Esophagus mucosa (tissue), 1 donor: ENCODE measurements around the gene STX10. TPM values are rescaled to one million over a fixed set of nuclear protein-coding genes. Genes with fewer than 3 reads are reported as not detected.

ENCODE experiments used
- ATAC-seq: fragments of 200-7000 bp; cut with Tn5 transposase; one replicate; pipeline ENCODE4 v1.9.1; 2020
- total RNA-seq: library from RNA; stranded (reverse); gene quantifications from one replicate; pipeline ENCODE4 v1.2.4, GENCODE V29; 2023
- donor health status: DM: yes; HTN: yes; CAD: no.

STX10 gene
- total RNA-seq, 1 donor from 2014 or later = 46.0 TPM

DNA sequence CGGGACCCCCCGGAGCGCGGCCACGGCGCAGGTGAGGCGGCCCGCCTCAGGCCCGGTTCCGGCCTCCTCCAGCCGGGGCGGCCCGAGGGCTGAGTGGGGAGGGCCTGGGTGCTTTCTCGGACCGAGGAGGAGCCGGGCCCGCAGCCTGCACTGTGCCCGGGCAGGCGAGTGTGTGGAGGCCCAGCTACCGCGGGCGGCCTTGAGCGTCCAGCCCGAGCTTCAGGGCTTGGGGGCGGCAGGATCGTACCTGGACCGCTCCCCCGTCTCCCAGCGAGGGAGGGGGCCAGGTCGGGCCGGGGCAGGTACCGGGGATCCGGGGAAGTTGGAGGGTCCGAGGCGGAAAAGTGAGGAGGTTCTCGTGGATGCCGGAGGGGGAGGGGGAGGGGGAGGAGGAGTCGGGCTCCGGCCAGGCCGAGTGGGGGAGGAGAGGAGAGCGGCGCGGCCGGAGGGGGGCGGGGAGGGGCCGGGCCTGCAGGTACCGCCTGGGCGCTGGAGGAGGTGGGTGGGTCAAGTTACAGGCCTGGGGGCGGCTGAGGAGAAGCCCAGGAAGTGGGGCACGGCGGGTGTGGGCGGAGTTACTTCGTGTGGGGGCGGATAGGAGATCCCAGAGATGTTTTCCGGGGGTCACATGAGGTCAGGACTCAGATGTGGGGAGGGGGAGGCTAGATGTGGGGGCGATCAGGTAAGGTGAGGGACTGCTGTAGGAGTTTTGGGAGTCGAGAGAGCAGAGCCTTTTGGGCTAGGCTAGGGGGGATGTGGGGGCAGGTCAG lies 31.6 kb downstream of the STX10 start:
- peak; percentile 10 for ATAC-seq

DNA sequence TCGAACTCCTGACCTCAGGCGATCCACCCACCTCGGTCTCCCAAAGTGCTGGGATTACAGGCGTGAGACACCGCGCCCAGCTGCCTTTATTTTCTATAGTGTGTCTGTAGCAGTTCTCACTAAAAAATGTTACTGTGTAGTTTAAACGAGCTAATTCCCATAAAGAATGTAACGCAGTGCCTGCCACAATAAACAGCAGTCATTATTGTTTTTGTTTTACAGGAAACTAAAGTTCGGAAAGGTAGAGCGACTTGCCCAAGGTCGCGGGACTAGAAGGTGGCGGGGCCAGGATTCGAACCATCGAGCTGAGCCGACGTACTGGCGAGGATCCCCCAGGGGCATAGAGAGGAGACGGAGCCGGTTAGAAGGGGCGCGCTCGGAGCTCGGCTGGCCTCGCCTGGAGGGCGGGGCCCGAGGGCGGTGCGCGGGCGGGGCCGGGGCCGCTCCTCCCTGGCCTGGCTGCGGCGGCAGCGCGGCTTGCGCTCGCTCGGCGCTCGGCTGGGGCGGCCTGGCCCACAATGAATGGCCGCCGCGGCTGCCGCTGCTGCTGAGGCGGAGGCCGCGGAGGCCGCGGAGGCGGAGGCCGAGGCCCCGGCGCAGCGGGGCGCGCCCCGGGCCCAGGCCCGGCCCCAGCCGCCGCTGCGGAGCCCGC lies 32.3 kb downstream of the STX10 start, which contains the start of gene NACC1:
Gene NACC1 (plus strand): TSS at position 493 of the 652 bp plus-strand sequence. CDS start 16,944 bp downstream, outside the sequence.
- ATAC-seq = peak; percentile 85

DNA sequence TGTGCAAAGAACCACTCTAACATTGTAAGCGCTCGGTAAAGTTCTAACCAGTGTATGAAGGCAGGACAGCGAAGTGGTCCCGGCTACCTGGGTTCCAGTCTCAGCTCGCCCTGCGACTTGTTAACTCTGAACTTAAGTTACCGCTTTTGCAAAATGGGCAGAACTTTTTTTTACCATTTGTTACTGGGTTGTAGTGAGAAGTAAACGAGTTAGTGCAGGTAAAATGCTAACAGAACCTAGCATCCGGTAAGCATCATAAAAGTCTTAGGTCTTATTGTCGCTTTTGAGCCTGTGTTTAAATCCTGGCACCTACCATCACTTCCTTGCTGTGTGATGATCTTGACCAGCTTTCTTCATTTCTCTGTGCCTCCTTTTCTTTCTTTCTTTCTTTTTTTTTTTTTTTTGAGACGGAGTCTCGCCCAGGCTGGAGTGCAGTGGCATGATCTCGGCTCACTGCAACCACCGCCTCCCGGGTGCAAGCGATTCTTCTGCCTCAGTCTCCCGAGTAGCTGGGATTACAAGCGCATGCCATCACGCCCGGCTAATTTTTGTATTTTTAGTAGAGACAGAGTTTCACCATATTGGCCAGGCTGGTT lies 32.9 kb downstream of the STX10 start:
- ATAC-seq = no peak

DNA sequence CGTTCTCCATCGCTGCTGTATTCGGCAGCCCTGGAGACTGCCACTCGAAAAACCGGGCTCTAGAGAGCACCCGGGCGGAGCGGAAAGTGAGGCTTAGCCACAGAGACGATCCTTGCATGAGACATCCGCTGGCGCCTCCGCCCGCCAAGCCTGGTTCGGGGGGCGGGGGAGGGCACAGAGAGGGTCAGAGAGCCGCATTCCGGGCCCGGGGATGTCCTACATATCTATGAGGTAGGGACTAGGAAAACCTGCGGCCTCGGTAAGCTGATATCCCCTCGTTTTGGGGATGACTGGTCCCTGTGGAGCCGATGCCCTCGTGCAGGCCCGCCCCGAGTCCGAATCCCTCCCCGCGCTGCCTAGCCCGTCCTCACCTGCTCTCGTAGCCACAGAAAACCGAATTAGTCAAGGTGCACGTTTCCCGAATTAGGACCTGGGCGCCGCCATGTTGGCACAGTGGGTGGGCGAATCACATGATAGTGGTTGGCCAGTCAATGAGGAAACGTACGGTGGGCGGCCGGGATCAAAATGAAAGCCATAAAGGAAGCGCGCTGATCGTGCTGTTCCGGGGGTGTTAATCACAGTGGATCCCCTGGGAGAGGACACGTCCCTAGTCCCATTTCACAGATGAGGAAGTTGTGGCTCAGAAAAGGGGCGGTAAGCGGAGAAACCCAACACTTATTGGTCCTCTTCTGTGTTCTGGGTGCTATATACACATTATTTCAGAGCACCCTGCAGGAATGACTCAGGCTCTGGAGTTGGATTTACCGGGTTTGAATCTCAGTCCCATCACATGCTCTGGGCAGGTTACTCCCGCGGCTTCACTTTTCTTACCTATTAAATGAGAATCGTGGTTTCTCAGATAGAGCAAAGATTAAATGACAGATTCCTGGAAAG lies 33.6 kb downstream of the STX10 start, which contains the start of gene TRMT1:
Gene TRMT1 (minus strand): TSS at position 459 of the 894 bp plus-strand sequence. CDS start 341 bp downstream, at position 118.
- ATAC-seq = peak; percentile 71

DNA sequence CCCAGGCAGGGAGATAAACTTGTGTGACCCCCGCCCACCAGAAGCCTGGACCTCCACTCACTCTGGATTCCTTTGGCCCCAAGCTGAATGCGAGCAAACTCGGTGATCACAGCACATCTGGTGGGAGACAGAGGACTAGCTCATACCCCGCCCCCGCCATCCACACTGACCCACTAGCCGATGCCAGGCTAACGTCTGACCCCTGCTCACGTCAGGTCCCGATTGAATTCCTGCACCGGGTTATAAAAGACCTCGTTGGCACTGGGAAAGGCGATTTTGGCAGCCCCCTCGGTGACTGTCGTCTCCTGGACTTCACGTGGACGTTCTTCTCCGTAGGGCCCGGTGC lies 34.3 kb downstream of the STX10 start:
- ATAC-seq = no peak

DNA sequence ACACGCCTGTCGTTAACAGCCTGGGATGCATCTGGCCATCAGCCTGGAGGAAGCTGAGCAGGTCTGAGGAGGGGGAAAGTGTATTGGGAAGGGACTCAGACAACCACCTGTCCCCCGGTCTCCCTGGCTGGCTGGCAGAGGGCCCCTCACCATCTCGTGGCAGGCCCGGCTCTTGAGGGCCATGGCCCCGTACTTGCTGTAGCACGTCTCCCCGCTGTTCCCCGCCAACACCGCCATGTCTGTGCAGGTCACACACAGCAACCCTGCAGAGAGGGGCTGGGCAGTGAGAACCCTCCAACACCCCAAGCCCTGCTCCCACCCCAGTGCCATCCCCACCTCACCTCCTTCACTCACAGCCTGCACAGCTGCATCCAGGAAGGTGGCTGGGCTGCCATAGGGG lies 37.6 kb downstream of the STX10 start:
- no peak for ATAC-seq

DNA sequence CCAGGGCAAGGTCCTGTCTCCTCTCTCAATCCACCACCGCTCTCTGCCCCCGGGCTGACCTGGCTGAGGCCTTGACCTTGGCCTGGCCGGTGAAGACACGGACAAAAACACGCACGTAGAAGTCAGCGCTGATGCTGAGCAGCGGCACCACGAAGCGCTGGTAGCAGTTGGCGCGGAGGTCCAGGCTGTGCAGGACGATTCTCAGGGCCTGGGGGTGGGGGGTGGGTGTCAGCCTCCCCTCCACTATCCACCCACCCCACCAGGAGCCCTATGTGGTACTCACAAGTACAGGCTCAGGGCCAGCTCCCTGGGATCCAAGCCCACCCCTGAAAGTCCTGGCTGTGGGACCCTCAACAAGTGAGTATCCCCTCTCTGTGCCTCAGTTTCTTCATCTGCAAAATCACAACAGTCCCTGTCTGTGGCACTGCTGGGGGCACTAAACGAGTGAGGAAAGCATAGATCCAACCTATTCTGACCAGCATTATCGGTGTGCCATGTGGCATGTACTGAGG lies 40.0 kb downstream of the STX10 start:
- no peak for ATAC-seq

DNA sequence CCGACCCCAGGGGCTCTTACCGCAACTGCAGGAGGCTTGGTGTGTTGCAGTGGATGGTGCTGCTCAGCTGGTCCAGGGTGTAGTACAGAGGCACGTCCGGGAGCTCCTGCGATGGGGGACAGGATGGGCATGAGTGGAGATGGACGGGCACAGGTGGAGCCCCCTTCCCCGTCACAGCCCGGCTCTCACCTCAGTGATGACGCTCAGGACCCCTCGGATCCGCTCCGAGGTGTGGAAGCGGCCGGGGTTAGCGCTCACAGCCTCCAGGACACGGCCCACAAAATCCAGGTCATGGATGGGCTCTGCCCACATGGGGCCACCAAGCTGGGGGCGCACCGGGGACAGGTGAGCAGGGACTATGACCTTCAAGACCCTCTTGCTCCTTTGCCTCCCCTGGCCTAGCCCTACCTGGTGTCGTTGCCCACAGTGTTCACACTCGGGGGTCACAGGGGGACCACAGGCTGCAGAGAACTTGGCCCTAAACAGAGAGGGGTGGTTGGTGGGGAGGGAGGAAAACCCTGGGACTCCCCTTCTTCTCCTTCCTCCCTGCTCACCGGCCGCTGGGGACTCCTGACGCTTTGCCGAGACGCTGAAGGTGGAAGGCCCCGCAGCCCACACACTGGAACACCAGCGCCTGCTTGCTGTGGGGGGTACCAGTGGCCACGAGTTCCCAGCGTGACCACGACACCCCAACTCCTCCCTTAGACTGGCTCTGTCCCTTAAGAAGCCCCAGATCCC lies 40.6 kb downstream of the STX10 start:
- no peak for ATAC-seq

DNA sequence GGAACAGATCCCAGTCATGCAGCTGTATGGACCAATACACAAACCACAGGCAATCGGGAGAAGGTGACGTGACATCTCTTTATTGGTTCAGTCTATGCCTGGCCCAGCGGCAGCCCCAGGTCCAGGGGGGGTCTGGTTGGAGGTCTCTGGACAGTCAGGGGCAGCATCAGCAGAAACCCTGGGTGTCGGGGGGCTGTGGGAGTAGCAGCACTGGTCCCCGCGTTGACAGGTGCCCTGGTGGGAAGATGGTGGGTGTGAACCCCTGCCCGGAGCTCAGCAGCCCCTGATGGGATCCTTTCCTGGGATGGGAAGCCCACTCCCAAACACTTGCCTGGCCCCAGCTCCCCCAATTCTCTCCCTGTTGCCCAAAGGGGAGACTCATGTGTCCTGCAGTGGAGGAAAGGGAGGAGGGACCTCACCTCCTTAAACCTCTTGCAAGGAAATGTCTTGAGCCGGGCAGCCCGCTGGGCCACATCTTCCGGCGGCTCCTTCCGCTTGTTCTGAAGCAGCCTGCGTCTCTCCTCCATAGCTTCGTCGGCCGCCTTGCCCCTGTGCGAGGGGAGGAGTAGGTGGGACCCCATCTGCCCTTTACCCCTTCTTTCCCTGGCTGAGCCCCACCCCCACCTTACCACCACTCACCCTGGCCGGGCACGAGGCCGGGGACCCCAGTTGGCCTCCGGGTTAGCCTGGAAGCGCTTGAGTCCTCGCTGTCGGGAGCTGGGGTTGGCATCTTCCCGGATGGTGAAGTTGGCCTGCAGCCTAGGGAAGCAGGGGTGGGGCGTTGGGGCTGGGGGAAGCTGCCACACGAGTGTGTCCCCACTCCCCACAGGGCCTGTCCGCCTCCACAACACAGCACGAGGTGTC lies 45.1 kb downstream of the STX10 start:
- no peak for ATAC-seq

DNA sequence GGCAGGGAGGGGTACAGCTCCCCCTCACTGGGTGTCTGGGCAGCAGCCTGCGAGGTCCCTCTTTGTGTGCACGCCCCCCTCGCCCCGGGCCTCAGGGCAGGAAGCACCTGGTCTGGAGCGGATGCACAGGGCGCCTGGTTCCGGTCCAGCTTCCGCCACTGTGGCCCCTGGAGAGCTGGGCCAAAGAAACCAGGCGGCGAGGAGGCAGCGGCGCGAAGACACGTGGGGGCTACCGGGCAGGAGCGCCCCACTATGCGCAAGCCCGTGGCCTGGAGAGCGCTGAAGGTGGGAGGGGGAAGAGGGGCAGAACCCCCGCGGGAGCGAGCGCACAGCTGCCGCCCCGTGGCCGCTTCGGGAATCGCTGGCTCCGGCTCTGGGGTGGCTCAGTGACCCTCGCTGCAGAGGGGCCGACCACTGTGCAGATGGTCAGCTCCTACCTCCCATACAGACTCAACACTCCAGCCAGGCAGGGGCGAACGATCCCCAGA lies 45.8 kb downstream of the STX10 start:
- peak; percentile 42 for ATAC-seq

DNA sequence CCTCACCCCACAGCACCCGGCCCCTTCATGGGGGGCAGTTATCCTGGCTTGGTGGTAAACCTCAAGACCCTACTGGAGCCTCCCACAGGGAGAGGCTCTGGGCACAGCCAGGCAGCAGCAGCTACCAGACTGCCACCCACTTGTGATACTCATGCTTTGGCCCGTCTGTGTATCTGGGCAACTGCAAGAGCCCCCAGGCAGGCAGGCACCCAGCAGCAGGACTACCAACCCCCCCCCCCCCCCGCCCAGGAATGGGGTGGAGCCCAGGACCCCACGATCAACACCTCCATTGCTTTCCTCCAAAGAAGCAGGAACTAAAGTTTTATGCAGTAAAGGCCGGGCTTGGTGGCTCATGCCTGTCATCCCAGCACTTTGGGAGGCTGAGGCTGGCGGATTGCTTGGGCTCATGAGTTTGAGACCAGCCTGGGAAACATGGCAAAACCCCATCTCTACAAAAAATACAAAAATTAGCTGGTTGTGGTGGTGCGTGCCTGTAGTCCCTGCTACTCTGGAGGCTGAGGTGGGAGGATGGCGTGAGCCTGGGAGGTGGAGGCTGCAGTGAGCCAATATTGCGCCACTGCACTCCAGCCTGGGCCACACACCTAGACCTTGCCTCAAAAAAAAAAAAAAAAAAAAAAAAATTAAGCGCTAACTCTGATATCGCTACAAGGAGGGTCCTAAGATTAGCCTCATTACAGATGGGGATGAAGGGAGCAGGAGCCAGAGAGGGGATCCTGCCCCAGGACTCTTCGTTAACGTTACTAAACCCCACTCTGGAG lies 46.4 kb downstream of the STX10 start:
- no peak for ATAC-seq

DNA sequence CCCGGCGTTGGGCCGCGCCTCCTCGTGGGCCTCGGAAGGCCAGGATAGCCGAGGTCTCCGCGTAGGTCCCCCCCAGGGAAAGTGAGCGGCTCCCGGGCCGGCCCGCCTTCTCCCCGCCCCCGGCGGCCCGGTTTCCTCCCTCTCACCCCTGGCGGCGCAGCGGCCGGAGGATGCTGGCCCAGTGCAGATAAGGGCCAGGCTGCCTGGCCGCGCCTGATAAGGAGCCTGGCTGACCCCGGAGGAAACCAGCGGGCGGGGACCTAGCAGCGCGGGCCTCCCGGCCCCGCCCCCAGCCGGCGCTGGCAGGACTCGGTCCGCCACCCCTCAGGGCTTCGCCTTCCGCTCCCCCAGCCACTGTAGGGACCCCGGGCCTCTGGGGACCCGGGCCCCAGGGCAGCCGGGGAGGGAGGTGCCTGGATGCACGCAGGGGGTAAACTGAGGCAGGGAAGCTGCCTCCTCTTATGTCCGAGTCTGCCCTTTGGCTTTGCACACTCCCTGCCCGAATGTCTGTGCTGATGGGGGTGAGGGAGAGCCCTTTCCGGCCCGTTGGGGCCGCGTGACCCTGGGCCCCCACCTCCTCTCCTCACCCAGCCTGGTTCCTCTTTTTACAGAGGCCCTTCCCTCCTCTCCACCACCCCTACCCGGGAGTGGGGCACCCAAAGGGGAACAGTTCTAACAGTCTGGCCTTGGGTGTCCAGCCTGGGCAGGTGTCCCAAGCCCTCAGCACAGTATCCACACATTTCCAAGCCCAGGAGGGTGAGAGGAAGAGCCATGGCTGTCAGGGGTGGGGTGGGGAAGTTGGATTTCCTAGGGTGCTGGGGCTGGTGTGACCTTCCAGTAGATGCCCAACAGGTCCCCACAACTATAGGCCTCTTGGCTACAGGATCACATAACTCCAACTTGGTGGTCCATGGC lies 47.3 kb downstream of the STX10 start, which contains the start of gene LYL1:
Gene LYL1 (minus strand): TSS at position 193 of the 915 bp plus-strand sequence. CDS start 1,687 bp downstream, outside the sequence.
- ATAC-seq = peak; percentile 42

DNA sequence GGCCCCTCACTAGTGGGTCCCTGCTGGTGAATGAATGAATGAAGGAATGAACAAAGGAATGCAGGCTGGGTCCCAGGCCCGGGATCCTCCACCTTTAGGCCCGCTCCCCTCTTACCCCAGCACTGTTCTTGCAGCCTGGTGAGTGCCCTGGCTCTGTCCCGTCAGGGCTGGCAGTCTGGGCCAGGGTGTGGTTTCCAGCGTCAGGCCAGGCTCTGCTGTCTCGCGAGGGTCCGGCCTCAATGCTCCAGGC lies 47.8 kb downstream of the STX10 start:
- ATAC-seq = no peak

DNA sequence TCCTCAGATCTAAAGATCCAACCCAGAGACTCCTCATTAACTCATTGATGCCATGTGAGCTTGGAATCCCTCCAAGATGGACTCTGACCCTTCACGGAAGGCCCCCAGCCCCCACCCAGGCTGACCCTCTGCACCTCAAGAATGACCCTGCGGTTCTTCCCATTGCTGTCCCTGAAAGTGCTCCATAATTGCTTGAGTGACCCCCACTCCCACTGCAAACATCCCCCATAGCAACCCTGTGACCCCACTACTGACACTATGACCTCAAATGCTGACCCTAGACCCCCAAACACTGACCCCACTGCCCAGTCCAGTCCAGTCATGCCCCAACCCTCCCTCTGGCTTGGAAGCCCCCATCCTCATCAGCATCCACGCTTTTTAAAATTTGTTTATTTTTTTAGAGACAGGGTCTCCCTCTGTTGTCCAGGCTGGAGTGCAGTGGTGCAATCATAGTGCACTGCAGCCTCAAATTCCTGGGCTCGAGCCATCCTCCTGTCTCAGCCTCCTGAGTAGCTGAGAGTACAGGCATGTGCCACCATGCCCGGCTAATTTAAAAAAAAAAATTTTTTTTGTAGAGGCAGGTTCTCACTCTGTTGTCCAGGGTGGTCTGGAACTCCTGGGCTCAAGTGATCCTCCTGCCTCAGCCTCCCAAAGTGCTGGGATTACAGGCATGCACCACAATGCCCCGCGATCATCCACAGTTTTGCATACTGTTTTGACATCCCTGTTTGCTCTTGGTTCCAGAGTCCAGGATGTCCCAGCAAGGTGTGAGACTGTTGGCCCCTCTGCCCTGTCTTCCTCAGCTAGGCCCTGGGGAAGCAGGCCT lies 48.4 kb downstream of the STX10 start:
- no peak for ATAC-seq

DNA sequence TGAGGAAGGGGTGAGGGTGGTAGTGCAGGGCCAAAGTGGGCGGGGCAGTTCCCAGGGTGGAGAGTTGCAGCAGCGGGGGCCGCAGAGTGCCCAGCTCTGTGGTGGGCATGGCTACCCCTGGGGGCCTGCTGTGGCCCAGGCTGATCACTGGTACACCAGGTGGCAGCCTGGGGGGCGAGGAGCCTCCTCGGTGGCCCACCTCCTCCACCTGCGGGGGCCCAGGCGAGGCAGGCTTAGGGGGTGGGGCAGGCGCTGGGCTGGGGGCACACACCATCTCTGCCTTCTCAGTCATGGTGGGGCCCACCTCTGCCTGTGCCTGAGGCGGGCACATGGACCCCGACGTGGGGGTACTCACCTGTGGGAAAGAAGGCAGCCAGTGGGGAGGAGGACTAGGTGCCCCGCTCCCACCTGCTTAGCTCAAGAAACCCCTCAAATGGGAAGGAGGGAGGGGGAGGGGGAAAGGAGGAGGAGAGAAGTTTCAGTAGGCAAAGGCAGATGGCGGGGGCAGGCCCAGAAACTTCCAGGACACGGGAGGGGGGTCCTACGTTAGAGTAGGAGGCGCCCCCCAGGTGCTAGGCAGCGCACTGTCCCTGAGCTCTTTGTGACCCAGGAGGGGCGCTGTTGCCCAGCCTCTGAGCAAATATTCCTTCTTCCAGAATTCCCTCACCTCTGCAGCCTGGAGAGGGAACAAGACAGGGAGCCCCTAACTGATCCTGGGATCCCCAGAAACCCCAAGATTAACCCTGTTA lies 49.2 kb downstream of the STX10 start:
- no peak for ATAC-seq

DNA sequence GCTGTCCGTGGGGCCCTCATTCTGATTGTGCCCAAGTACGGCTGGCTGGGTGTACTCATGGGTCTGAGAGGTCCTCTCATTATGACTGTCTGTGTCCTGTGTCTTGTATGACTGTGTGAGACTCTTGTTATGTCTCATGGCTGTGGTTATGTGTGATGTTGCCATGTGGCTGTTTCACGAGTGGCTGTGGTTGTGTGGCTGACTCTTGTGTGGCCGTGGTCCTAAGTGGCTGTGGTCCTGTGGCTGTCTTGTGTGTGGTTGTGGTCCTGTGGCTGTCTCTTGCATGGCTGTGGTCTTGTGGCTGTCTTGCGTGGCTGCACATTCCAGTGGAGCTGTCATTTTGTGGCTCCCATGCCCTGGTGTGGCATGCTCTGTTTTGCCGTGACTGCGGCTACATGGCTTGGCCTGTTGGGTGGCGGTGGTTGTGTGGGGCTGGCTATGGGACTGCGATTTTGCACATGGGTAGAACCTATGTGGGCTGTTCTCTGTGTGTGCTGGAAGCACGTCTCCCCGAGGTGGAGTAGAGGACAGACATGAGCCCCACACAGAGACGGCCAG lies 50.1 kb downstream of the STX10 start:
- no peak for ATAC-seq
